Common myeloid progenitor, CD34-positive (primary cell): Measurements from ENCODE around the gene CNOT4.

Experiments
- CTCF ChIA-PET: fragments of 350-600 bp; sonication (Branson Sonifier 250); formaldehyde crosslinking; loops from one replicate; lab custom pipeline; 2021; ENCODE audit warnings: antibody characterized with exemption; lab: Charles Lee
- POLR2A ChIA-PET: fragments of 350-600 bp; sonication (Branson Sonifier 250); formaldehyde crosslinking; loops from one replicate; lab custom pipeline; 2021; ENCODE audit warnings: antibody characterized with exemption; lab: Charles Lee
- DNase-seq, 3 donors: peaks; one replicate each; pipeline versions ENCODE4 v3.0.0 to v3.0.0-alpha.2; 2013
- H3K27ac ChIP-seq, 2 experiments: 1 replicate in 1 of 2; 2 replicates in 1 of 2; pipeline ENCODE4 v1.7.0; 2013; ENCODE audit warnings: inconsistent platforms in 2 of 2, low read length in 2 of 2, mild to moderate bottlenecking in 2 of 2, low read depth in 1 of 2, moderate library complexity in 1 of 2; ENCODE audit not compliant: severe bottlenecking in 2 of 2, insufficient read depth in 1 of 2, poor library complexity in 1 of 2
- H3K27me3 ChIP-seq, 5 experiments: replicated peaks in 2 of 5; 1 replicate in 3 of 5; 2 replicates in 2 of 5; pipeline versions ENCODE4 v1.6.1 to v1.7.0; 2013; ENCODE audit warnings: low read length in 4 of 5, mild to moderate bottlenecking in 2 of 5, moderate library complexity in 2 of 5, inconsistent platforms in 1 of 5; ENCODE audit not compliant: insufficient read depth in 5 of 5, control insufficient read depth in 4 of 5
- H3K36me3 ChIP-seq, 4 experiments: 1 replicate in 2 of 4; 2 replicates in 2 of 4; pipeline versions ENCODE4 v1.6.1 to v1.7.0; 2013; ENCODE audit warnings: low read length in 3 of 4, control low read depth in 1 of 4, mild to moderate bottlenecking in 1 of 4; ENCODE audit not compliant: control insufficient read depth in 4 of 4, insufficient read depth in 4 of 4
- H3K4me1 ChIP-seq, 4 experiments: 1 replicate in 3 of 4; 2 replicates in 1 of 4; pipeline versions ENCODE4 v1.6.1 to v1.7.1; 2013; ENCODE audit warnings: low read length in 3 of 4, mild to moderate bottlenecking in 3 of 4, control low read depth in 1 of 4, inconsistent platforms in 1 of 4, moderate library complexity in 1 of 4; ENCODE audit not compliant: control insufficient read depth in 4 of 4, insufficient read depth in 4 of 4; ENCODE audit errors: control extremely low read depth in 1 of 4
- H3K4me3 ChIP-seq, 7 experiments: 1 replicate in 4 of 7; 2 replicates in 3 of 7; pipeline versions ENCODE4 v1.5.1 to v1.7.0; 2013; ENCODE audit warnings: mild to moderate bottlenecking in 7 of 7, low read length in 6 of 7, moderate library complexity in 6 of 7, inconsistent platforms in 2 of 7, low read depth in 2 of 7, control low read depth in 1 of 7; ENCODE audit not compliant: insufficient read depth in 4 of 7, control insufficient read depth in 1 of 7; ENCODE audit errors: extremely low read depth in 1 of 7
- H3K9me3 ChIP-seq, 5 experiments: 1 replicate in 4 of 5; 2 replicates in 1 of 5; pipeline versions ENCODE4 v1.6.1 to v1.7.1; 2013; ENCODE audit warnings: low read length in 4 of 5, mild to moderate bottlenecking in 2 of 5, inconsistent platforms in 1 of 5, low read depth in 1 of 5, moderate library complexity in 1 of 5; ENCODE audit not compliant: control insufficient read depth in 4 of 5, insufficient read depth in 2 of 5; ENCODE audit errors: control extremely low read depth in 1 of 5
- WGBS: methylation state at CpG from one replicate; pipeline ENCODE4 v1.1.5; 2013; ENCODE audit not compliant: insufficient coverage; 5-methylcytosine and 5-hydroxymethylcytosine counted together

Gene CNOT4

DNA sequence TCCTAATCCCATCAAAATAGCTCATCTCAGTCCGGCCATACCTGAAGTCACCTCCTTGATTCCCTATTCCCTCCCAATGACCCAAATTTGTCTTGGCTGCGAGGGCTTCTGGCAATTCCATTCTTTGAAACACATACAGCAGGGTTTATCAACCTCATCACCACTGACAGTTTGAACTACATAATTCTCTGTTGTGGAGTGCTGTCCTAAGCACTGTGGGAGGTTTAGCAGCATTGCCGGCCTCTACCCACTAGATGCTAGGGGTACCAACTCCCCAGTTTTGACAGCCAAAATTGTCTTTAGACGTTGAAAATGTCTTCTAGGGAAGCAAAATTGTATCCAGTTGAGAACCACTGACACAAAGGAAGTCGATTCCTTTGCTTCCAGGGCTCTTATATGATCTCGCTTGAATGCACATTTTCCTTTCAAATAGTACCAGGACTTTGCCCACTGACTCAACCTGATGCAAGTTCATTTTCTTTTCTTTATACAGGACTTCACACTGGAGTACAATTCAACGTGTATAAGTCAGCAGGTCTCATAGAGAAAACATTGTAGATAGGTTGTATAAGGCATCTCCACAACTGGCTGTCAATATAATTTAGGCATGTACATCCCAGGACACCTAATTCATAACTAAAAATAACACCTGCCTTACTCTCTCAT, 142.9 kb downstream of the CNOT4 start:
- CTCF ChIA-PET, result no interaction called here

DNA sequence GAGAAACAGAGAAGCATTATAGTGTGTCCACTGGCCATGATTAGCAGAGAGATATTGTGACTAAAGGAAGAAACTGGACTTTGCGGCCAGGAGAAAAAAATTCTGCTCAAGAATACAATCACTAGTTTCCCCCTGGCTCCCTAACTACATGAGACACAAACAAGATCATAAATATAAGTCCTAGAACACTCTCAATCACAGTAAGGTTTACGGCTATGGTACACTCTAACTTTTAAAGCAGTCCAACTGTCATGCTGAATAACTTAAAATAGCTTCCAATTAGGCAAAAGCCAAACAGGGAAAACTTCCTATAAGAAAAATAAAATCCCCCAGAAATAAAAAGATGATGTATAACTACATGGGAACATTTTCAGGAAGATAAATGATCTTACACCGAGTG, 144.2 kb downstream of the CNOT4 start:
- WGBS, result no CpG with 5 or more reads among the region's 3 CpGs
- ChIA-PET CTCF (interaction anchor here (1.4 kb wide), 1 partner anchor 12 kb away, joined by 3 read pairs; no protein-coding TSS in a partner anchor), POLR2A (interaction anchor here (0.7 kb wide), 1 partner anchor 83 kb away, joined by 3 read pairs; no protein-coding TSS in a partner anchor)
- peaks cover 7 to 27% (median 13%) of the 10 kb centered on the region in 4 experiments for H3K36me3 ChIP-seq
- no peaks in the 10 kb centered on the region for H3K9me3 ChIP-seq
- no peak overlapping the region for H3K27ac ChIP-seq
- no peaks in the 10 kb centered on the region for H3K4me1 ChIP-seq
- no peak overlapping the region for H3K4me3 ChIP-seq
- no peaks in the 10 kb centered on the region for H3K27me3 ChIP-seq
- DNase-seq, result no peak

More for the DNA sequence above, 142.9 kb downstream of the CNOT4 start:
- DNase-seq, result no peak
- H3K27me3 ChIP-seq, result no peaks in the 10 kb centered on the region
- H3K36me3 ChIP-seq, result peaks cover 7 to 22% (median 10%) of the 10 kb centered on the region in 4 experiments
- H3K9me3 ChIP-seq, result no peaks in the 10 kb centered on the region
- 98% methylated on average over 5 of the region's 7 CpGs for WGBS
- no peaks in the 10 kb centered on the region for H3K4me1 ChIP-seq
- POLR2A ChIA-PET, result interaction anchor here (0.7 kb wide), 1 partner anchor 104 kb away, joined by 3 read pairs; no protein-coding TSS in a partner anchor
- H3K27ac ChIP-seq, result no peak overlapping the region
- no peak overlapping the region for H3K4me3 ChIP-seq

DNA sequence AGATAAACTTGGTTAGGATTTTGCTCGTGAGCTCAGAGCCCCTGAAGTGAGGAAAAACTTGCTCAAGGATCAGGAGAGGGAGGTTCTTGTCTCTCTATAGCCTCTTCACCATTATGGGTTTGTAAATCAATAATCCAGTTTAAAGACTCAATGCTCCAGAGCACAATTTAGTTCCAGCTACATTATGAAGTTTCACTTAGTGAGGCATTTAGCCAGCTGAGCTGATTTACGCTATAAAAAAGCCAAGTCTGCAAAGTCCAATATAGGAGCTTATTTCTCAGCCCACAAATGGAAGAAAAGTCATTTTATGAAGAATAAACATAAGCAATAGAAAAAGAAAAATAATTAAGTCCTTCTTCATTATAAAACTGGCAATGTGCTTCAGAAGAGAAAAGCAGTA, 145.7 kb downstream of the CNOT4 start:
- Histone ChIP-seq H3K27me3 (no peaks in the 10 kb centered on the region), H3K9me3 (no peaks in the 10 kb centered on the region), H3K36me3 (peaks cover 6 to 25% (median 12%) of the 10 kb centered on the region in 4 experiments), H3K4me1 (no peaks in the 10 kb centered on the region), H3K4me3 (no peak overlapping the region), H3K27ac (no peak overlapping the region)
- ChIA-PET POLR2A (no interaction called here), CTCF (interaction anchor here (1.6 kb wide), 1 partner anchor 17 kb away, joined by 4 read pairs; no protein-coding TSS in a partner anchor)
- no peak for DNase-seq
- WGBS, result no CpG with 5 or more reads among the region's 2 CpGs

DNA sequence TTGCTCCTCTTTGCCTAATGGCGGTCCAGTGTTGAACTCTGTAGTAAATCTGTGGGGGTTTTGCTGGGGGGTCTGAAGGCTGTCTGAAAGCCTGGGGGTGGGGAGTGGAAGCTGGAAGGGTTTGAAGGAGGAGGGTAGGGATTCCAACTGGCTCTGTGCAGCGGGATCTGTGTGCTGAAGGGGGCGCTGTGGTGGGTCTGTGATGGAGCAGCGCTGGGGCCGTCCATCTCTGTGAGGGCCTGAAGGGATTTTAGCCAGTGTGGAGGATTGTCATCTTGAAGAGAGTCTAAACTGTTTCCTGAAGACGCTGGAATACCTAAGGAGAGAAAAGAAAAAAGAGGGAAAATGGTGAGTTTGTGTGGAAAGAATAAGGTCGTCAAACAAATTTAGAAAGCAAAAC, 147.0 kb downstream of the CNOT4 start:
- H3K27me3 ChIP-seq, result no peaks in the 10 kb centered on the region
- ChIA-PET CTCF (no interaction called here), POLR2A (no interaction called here)
- no peaks in the 10 kb centered on the region for H3K9me3 ChIP-seq
- peaks cover 3 to 25% (median 12%) of the 10 kb centered on the region in 4 experiments for H3K36me3 ChIP-seq
- no peaks in the 10 kb centered on the region for H3K4me1 ChIP-seq
- no peak overlapping the region for H3K4me3 ChIP-seq
- no peak for DNase-seq
- no peak overlapping the region for H3K27ac ChIP-seq
- 97% methylated on average over 5 of the region's 7 CpGs for WGBS

DNA sequence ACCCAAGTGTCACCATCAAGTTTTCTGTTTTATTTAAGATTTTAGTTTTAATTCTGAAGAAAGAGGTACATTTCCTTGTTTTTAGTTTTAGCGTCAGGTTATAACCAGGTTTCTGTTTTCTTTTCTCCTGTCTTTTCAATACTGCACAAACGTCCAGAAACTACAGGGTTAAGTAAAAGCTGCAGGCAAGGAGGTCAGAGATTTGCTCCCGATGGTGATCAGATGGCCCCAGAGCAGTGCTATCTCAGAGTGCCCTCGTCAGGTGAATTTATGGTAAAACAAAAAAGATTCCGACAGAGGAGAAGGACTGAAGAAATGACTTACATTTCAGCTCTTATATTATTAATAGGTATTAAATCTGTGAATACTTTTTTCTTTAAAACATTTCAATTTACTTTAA, 148.1 kb downstream of the CNOT4 start:
- 43% methylated on average over 2 of the region's 5 CpGs for WGBS
- Histone ChIP-seq H3K27ac (no peak overlapping the region), H3K27me3 (no peaks in the 10 kb centered on the region), H3K9me3 (no peaks in the 10 kb centered on the region), H3K36me3 (peaks cover 3 to 25% (median 12%) of the 10 kb centered on the region in 4 experiments), H3K4me1 (no peaks in the 10 kb centered on the region), H3K4me3 (no peak overlapping the region)
- ChIA-PET CTCF (no interaction called here), POLR2A (no interaction called here)
- no peak for DNase-seq

DNA sequence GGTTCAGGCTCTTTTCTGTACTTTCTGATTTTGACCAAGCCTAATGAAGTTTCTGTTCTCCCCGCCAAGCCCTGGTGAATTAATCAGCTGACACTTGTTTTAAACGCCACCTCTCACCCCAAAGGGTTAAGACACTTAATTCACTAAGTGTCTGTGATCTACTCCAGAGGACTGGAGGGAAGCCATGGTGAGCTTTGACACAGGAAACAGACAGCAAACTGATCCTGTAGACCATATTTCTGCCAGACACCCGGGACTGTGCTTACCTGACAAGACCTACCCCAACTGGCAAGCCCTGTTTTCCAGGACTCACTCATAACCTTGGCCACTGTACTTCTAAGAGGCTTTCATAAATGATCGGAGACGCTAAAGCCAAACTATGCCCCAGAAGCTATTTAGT, 150.3 kb downstream of the CNOT4 start:
- DNase-seq, result peak in 1 of 3 donors; percentile 6
- Histone ChIP-seq H3K4me1 (no peaks in the 10 kb centered on the region), H3K27me3 (no peaks in the 10 kb centered on the region), H3K9me3 (no peaks in the 10 kb centered on the region), H3K4me3 (no peak overlapping the region), H3K36me3 (peaks cover 3 to 25% (median 12%) of the 10 kb centered on the region in 4 experiments), H3K27ac (no peak overlapping the region)
- CTCF ChIA-PET, result interaction anchor here (1.2 kb wide), 1 partner anchor 80 kb away, joined by 4 read pairs; no protein-coding TSS in a partner anchor
- 72% methylated on average over 4 of the region's 5 CpGs for WGBS
- POLR2A ChIA-PET, result no interaction called here

DNA sequence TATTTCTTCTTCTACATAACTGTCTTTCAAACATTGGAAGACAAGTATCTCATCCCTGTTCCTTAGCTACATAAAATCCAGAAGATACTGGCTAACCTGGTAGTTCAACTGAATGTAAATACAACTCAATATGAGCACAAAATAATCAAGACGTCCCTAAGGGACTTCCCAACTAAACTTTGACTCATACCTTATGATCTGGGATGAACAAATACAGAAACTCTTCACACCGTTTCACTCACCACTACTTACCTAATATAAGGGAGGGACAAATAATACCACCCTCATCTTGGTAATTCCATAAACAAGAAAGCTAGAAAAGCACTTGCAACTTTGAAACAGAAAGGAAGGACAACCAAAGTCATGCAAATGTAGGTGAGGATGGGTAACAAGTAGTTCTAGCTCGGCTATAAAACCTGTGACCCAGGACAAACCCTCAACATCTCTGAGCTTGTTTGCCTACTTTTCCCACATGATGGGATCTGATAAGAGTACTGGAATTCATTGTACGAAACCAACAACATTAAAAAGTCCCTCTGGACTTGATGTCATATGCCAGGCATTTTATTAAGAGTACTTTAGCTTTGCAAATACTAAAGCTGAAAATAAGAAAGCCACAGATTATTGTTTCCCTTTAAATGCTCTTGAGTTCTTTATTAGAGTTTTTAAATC, 154.4 kb downstream of the CNOT4 start:
- CTCF ChIA-PET, result interaction anchor here (1.4 kb wide), 1 partner anchor 13 kb away, joined by 3 read pairs; no protein-coding TSS in a partner anchor
- no peaks in the 10 kb centered on the region for H3K27me3 ChIP-seq

More for the DNA sequence above, 154.4 kb downstream of the CNOT4 start:
- H3K4me3 ChIP-seq, result no peak overlapping the region
- H3K36me3 ChIP-seq, result no peaks in the 10 kb centered on the region
- no peak overlapping the region for H3K27ac ChIP-seq
- H3K9me3 ChIP-seq, result no peaks in the 10 kb centered on the region
- H3K4me1 ChIP-seq, result no peaks in the 10 kb centered on the region
- WGBS, result 83% methylated on average over 4 of the region's 4 CpGs
- POLR2A ChIA-PET, result no interaction called here
- no peak for DNase-seq
